Osteocyte (in vitro differentiated cells): Measurements from ENCODE around the gene RBPJ. TPM values are rescaled to one million over a fixed set of nuclear protein-coding genes. Genes with fewer than 3 reads are reported as not detected.

Experiments
- DNase-seq: peaks from one replicate; pipeline ENCODE4 v3.0.0; 2021; ENCODE audit warnings: mixed read lengths; ENCODE audit not compliant: unreplicated experiment; ENCODE audit errors: extremely low spot score
- H3K27ac Mint-ChIP-seq: one replicate; pipeline ENCODE4 v1.8.0; 2021; ENCODE audit warnings: mild to moderate bottlenecking, mixed read lengths; ENCODE audit not compliant: unreplicated experiment
- H3K27me3 Mint-ChIP-seq: one replicate; pipeline ENCODE4 v1.8.0; 2021; ENCODE audit warnings: mixed read lengths; ENCODE audit not compliant: unreplicated experiment
- H3K36me3 Mint-ChIP-seq: one replicate; pipeline ENCODE4 v1.8.0; 2021; ENCODE audit warnings: mixed read lengths; ENCODE audit not compliant: unreplicated experiment
- H3K4me1 Mint-ChIP-seq: one replicate; pipeline ENCODE4 v1.8.0; 2021; ENCODE audit warnings: mixed read lengths; ENCODE audit not compliant: unreplicated experiment
- H3K4me3 Mint-ChIP-seq: one replicate; pipeline ENCODE4 v1.8.0; 2021; ENCODE audit warnings: mild to moderate bottlenecking, moderate library complexity, mixed read lengths; ENCODE audit not compliant: unreplicated experiment
- H3K9me3 Mint-ChIP-seq: one replicate; pipeline ENCODE4 v1.8.0; 2021; ENCODE audit warnings: mixed read lengths; ENCODE audit not compliant: unreplicated experiment
- CTCF ChIP-seq: fragments of 200-600 bp; sonication (generic); IDR thresholded peaks from 2 replicates; pipeline ENCODE4 v1.5.0; 2021; ENCODE audit warnings: antibody characterized with exemption, mild to moderate bottlenecking, moderate library complexity
- total RNA-seq: library from RNA; stranded (reverse); gene quantifications from 2 replicates; pipeline ENCODE4 v1.2.1, GENCODE V29; 2021

Gene RBPJ
- total RNA-seq, 1 donor from 2014 or later: 79.8 TPM

GRCh38 chr4:26404743-26405206 is 84.0 kb downstream of the RBPJ start:
- no peaks in the 10 kb centered on the region for H3K27me3 Mint-ChIP-seq
- H3K36me3 Mint-ChIP-seq: peaks cover 26% of the 10 kb centered on the region
- no peak for DNase-seq
- H3K9me3 Mint-ChIP-seq: peaks cover 9% of the 10 kb centered on the region
- no peak overlapping the region for H3K4me3 Mint-ChIP-seq
- TF ChIP-seq CTCF: peak; percentile 26
- no peak overlapping the region for H3K27ac Mint-ChIP-seq
- peaks cover 12% of the 10 kb centered on the region for H3K4me1 Mint-ChIP-seq

- Mint-ChIP-seq H3K9me3 (peaks cover 9% of the 10 kb centered on the region), H3K27ac (no peak overlapping the region), H3K4me1 (peaks cover 12% of the 10 kb centered on the region), H3K4me3 (no peak overlapping the region), H3K27me3 (no peaks in the 10 kb centered on the region), H3K36me3 (peaks cover 26% of the 10 kb centered on the region)
- no peak for TF ChIP-seq CTCF
- DNase-seq: no peak
Measured at GRCh38 chr4:26406346-26406975, 85.6 kb downstream of the RBPJ start.

GRCh38 chr4:26407476-26407875 is 86.7 kb downstream of the RBPJ start:
- Mint-ChIP-seq H3K36me3 (peaks cover 24% of the 10 kb centered on the region), H3K4me1 (peaks cover 7% of the 10 kb centered on the region), H3K4me3 (no peak overlapping the region), H3K27ac (no peak overlapping the region), H3K27me3 (no peaks in the 10 kb centered on the region), H3K9me3 (peaks cover 9% of the 10 kb centered on the region)
- no peak for DNase-seq
- TF ChIP-seq CTCF: no peak

- peaks cover 8% of the 10 kb centered on the region for H3K4me1 Mint-ChIP-seq
- no peak for DNase-seq
- TF ChIP-seq CTCF: peak; percentile 75
- peaks cover 9% of the 10 kb centered on the region for H3K9me3 Mint-ChIP-seq
- H3K4me3 Mint-ChIP-seq: no peak overlapping the region
- peaks cover 30% of the 10 kb centered on the region for H3K36me3 Mint-ChIP-seq
- no peaks in the 10 kb centered on the region for H3K27me3 Mint-ChIP-seq
- H3K27ac Mint-ChIP-seq: no peak overlapping the region
Measured at GRCh38 chr4:26410385-26411293, 89.8 kb downstream of the RBPJ start.
